ENCODE results near the gene MYH3. TPM values are rescaled to one million over a fixed set of nuclear protein-coding genes. Genes with fewer than 3 reads are reported as not detected.

The MYH3 gene
- total RNA-seq: 0.22 and 0.52 TPM in 2 replicates

GRCh38 chr17:10657148-10657547, at the start of gene MYH3:
Gene MYH3 (minus strand): TSS chr17:10657309. CDS start chr17:10655064, 2,245 bp downstream.

GRCh38 chr17:10697092-10698081, 40.3 kb upstream of the MYH3 start, which contains the start of the genes ADPRM and SCO1:
Gene ADPRM (plus strand): TSS chr17:10697594. CDS start chr17:10704927, 7,333 bp downstream.
Gene SCO1 (minus strand): TSS chr17:10697533. CDS start chr17:10697507, 26 bp downstream.

Other genes starting within 250 kb of the MYH3 start
- gene MYH8, start 235.4 kb downstream of the MYH3 start, total RNA-seq: not detected in 2 replicates
- not detected in 2 replicates for gene MYH4, start 187.8 kb downstream of the MYH3 start, total RNA-seq
- gene MYH1, start 138.8 kb downstream of the MYH3 start, total RNA-seq: under 0.01 TPM in 1 of 2 replicates, not detected in the other
- not detected in 2 replicates for gene MYH2, start 107.7 kb downstream of the MYH3 start, total RNA-seq
- 28.9 and 54.6 TPM in 2 replicates for gene SCO1, start 40.2 kb upstream of the MYH3 start, total RNA-seq
- gene ADPRM, start 40.3 kb upstream of the MYH3 start, total RNA-seq: 11.3 and 12.8 TPM in 2 replicates
- 2.3 and 5.0 TPM in 2 replicates for gene TMEM220, start 72.7 kb upstream of the MYH3 start, total RNA-seq
- gene TMEM238L, start 146.8 kb upstream of the MYH3 start, total RNA-seq: not detected in 2 replicates
- not detected in 2 replicates for gene PIRT, start 180.8 kb upstream of the MYH3 start, total RNA-seq

Measured in dermis lymphatic vessel endothelial cell (primary cell).